HG03175 (cell line): Measurements from ENCODE around the gene H1-8.

ENCODE experiments used
- ATAC-seq: cut with Tn5 transposase; IDR thresholded peaks from one replicate; pipeline ENCODE4 v1.9.1; 2021; ENCODE audit warnings: mild to moderate bottlenecking, moderate library complexity; ENCODE audit not compliant: unreplicated experiment

Gene H1-8

DNA sequence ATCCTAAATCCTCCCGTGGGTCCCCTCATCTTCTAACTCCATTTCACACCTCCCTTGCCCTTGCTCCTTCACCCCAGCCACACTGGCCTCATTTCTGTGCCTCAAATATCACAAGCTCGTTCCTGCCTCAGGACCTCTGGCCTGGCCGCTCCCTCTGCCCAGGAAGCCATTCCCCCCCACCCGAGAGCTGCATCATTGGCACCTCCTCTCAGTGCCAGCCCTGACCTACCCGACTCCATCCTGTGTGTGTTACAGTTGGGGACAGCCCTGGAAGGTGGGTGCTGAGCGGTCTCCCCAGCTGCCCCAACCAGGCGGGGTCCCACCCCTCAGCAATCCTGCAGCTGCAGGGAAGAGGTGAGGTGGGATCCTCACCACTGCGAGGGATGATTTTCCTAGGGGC, 49.0 kb downstream of the H1-8 start:
- no peak for ATAC-seq

DNA sequence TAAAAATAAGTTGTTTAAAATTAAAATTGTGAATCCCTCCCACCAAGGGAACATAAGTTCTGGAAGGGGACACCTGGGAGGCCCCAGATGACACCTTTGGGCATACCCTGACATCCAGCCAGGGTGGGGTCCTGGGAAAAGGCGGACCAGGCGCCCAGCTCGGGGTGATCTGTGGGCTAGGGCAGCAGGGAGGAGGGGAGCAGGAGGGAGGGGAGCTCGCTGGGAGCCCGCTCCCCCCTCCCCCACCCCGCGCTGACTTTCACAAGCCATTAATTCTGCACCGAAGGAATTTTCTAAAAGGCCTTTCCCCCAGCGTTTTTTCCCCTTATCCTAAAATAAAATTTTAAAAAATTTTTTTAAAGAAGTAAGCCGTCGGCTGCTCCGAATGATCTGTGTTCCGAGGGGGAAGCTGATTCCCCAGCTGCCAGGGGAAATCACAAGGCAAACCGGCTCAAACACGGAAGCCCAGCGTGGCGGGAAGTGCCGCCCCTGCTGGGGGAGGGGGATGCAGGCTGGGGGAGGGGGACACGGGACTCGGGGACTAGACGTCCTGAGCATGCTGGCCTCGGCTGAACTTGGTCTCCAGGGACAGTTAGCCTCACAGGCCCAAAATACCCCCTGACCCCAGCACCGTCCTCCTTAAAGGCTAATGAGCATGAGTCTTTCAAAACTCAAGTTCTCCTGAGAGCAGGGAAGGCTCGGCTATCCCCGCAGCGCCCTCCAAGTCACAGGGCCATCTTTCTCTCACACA, 49.6 kb downstream of the H1-8 start:
- no peak for ATAC-seq

DNA sequence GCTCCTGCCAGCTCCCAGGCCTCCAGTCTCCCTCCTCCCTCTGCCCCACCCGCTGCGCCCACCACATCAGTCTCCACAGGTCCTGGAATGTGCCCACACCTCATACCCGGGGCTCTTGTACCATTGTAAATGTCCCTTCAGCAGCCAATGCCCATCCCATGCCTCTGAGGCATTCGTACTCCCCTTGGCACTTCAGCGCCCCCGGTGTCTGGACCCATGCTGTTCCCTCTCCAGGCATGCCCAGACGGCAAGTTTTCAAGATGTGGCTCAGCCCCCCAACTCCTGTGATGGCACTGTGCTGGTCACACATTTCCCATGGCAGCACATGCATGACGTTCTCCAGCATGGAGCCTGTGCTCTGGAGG, 50.2 kb downstream of the H1-8 start:
- ATAC-seq: no peak

DNA sequence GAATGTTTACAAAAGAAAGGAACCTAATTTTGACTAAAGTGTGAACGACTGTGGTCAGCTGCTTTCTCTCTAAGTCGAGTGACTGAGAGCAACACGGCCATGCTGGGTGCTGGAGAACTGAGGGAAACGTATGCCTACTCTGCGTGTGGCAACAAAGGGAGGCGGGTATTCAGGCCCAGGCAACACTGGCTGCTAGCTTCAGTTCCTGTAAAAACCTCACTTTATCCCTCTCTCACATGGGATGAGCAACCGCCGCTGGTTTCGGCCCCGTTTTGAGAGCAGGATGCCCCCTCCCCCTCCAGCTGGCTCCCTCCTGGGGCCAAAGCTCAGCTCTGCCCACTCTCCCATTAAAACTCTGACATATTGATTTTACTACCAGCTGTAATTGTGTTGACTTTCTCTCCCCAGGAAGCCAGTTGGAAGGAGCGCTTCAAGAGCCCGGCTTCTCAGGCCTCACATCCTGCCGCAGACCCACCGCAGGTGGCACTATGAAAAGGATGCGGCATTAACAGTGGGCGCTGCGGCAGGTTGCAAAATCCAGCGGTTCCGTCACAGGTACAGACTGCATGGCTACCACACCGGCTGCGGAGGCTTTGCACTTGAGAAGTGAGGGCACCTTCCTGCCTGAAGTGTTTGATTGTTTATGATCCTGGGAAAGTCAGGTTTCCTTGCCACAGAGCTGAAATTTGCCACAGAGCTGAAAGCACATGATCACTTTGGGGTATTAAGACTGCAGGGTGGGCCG, 50.8 kb downstream of the H1-8 start:
- no peak for ATAC-seq

DNA sequence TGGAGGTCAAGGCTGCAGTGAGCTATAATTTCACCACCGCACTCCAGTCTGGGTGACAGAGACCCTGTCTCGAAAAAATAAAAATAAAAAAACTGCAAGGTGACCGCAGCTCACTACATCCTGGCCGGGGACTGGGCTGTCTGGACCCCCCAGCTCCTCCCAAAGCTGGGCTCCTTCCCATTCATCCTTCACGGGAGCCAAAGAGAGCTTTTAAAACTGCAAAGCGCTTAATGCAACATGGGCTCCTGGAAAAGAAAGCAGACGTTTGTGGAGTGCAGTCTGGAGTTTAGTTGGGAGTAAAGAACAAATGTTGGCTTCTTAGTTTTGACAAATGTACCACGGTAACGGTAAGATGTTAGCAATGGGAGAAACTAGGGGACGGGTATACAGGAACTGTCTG, 51.4 kb downstream of the H1-8 start:
- ATAC-seq: no peak

DNA sequence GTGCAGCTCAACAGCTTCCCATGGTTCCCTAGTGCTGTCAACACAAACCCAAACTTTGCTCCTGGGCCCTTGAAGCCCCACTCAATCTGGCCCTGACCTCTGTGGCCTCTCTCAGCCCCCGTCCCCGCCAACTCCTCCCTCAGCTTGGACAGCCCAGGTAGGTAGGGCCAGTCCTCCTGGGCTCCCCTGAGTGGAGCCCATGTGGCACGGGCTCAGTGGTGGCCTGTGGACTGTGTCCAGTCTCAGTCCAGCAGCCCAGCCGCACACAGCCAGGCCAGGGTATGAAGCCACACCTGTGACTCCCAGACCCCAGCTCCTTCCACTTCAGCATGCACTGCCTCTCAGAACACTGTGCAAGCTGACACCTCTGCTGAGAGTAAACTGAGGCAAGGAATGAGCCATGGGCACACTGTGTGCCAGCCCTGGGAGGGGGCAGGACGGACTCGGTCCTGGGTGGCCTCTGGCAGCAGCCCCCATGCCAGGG, 52.0 kb downstream of the H1-8 start:
- ATAC-seq: no peak

DNA sequence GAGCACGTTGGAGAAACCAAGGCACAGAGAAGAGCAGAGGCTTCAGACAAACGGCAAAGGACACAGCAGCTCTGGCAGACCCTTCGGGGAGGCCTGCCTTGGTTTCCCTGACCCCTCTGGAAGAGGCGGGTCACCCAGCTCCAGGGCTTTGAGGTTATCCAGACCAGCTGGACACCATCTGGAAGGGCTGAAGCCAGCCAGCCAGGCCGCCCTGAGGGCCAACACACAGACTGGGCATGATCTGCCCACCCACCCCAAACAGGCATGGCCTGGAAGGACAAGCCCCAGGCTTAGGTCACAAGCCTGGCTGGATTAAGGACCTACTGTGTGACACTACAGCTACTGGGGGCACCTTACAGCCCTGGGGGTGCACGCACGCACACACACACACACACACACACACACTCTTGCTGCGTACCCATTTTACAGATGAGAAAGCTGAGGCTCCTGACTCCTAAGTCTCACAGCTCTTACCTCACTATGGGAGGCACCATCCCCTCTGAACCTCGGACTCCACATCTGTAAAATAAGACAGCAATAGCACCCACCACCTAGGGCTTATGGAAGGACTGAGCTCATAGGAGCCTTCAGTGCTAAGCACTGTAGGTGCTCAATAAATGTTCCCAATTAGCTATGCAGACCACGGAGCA, 52.7 kb downstream of the H1-8 start:
- ATAC-seq: no peak

DNA sequence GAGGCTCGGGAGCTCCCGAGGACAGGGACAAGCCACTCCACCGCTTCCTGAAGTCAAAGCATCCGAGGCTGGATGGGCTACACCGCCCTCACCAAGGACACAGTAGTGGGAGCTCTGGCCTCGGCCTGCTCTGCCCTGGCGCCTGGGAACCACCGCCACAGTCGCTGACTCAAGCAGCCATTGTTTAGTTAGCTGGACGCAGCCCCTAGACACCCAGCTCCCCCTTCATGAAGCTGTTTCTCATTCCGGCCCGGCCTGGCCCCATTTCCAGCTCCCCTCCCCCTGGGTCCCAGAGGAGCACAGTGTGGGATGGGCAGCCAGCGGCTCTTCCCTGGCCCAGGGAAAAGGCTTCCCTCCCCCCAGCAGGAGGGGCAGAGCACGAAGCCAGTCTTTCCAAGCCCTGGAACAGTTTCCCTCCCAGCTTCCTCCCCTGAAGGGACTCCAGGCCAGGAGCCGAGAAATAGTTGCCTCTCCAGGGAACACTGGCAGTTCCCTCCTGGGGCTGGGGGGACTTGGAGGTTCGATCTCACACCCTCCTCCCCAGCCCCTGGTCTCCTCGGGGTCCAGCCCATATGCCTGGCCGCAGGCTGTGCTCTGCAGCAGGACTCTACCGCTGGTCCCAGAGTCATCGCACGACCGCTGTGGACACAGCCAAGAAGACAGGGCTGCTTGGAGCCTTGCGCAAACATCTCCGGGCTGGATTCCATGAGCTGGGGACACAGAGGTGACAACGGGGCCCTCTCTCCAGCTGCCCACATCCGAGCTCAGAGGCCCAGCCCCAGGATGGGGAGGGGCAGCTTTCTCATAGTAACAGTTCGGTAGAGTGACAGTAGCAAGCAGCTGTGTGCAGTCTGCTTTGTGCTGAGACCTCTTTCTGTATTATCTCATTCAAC, 53.5 kb downstream of the H1-8 start:
- ATAC-seq: no peak

DNA sequence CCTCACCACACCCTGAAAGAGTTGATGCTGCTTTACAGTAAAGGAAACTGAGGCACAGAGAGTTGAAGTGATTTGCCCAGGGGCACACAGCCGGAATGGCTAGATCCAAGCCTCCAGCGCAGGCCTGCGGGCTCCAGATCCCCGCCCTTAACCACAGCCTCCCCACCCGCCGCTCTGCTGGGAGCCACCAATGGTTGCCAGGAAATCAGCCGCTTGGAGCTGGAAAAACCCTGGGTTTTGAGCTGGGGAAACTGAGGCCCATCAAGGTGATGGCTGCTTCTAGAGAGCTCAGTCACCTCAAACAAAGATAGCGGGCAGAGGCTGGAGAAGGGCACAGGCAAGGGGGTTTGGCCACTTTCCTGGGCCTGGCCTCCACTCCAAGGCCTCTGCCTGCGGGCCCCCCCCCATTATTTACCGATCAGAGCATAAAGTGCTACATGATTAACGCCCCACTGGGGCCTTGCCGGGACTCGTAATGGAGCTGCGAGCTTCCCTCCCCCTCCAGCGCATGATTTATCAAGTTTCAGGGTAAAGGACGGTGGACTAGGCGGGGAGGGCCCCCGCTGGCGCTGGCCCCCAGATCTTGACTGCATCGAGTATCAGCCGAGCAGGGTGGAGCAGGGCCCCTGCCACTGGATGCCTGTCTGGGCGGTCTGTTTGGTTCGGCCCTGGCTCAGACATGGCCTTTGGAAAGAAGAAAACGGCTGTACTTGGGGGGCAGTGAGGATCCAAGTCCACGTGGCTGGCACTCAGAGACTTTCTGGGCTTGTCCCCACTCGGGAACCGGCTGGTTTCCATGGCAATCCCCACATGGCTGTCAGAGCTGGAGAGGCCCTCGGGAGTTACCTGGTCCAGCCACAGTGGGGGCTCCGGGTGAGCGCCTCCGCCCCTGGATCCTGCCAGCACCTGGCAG, 54.4 kb downstream of the H1-8 start:
- ATAC-seq: no peak

DNA sequence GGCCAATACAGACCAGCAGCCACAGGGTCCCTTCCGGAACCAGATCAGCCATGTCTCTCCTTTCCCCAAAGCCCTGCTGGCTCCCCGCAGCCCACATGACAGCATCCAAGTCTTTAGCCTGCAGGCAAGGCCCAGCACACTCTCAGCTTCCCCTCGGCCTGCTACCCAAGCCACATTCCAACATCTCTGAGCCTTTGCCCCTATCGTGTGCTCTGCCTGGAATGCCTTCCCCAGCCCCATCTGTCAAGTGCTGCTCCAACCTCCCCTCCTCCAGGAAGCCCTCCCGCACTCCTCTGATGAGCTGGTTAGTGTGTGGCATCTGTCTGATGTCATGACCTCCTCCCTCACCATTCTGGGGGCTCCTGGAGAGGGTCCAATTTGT, 55.0 kb downstream of the H1-8 start:
- no peak for ATAC-seq

DNA sequence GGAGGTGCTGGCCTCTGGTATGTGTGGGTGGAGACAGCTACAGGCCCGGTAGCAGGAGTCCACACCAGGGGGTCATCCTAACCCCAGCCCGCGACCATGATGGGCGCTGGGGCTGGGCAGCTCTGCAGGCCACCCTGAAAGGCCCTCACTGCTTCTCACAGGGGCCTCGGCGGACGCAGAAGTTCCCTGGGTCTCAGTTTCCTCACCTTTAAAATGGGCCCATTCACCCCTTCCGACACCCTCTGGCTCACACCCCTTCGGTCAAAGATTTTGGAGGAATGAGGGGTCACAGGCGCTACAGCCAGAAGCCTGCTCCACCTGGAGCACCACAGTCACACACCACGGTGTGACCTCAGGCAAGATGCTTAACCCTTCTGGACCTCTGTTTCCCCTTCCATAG, 55.5 kb downstream of the H1-8 start:
- no peak for ATAC-seq

DNA sequence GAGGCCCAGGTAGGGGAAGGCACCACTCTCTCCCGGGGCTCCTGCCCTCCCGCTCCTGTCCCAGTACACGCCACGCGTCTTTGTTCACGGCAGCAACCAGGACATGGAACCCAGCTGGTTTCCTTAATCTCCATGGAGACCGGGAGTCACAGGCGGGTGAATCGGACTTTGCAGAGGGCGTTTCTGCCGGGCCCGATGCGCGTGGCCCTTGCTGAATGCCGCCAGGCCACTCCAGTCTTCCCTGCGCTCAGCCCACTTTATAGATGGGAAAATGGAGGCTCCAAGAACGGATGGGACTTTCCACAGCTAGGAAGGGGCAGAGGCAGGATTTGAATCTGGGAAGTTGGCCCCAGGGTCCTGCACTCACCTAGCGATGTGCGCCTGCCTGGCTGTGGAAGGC, 56.1 kb downstream of the H1-8 start:
- no peak for ATAC-seq

DNA sequence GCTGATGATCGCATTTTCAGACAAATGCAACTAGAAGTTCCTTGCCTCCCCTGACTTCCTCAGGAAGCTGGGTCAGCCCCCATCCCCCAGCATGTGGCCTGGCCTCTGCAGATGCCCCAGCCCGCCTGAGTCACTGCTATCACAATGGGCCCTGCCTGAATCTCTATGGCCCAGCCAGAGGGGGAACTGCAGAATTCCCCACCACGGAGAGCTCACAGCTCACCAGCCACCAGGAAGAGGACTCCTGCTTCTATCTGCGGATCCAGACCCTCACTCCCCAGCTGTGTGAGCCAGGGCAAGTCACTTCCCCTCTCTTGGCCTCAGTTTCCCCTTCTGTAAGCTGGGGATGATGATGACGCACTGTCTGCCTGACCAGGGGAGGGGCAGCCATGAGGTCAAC, 56.6 kb downstream of the H1-8 start:
- ATAC-seq: no peak

DNA sequence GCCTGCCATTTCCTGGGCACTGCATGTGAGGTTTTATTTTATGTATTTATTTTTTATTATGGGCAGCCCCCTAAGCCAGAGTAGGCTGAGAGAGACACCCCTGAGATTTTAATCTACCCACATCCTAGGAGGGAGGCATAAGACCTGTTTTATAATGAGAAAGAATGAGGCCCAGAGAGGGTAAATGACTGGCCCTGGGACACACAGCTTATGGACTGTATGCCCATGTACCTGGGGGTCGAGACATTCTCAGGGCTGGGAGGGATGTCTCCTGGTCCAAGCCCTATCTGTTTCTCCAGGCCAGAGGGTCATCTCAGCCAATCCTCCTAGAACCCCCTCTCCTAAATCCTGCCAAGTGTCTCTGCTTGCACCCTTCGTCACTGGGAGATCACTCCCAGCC, 57.4 kb downstream of the H1-8 start:
- ATAC-seq: no peak
